ENCODE results near the gene KRTAP10-6.
"Not testable (repeated sequence)": the region's sequence is repeated elsewhere in the genome, so short reads cannot be mapped to it uniquely, and the experiment has no call there.

Gene KRTAP10-6

DNA sequence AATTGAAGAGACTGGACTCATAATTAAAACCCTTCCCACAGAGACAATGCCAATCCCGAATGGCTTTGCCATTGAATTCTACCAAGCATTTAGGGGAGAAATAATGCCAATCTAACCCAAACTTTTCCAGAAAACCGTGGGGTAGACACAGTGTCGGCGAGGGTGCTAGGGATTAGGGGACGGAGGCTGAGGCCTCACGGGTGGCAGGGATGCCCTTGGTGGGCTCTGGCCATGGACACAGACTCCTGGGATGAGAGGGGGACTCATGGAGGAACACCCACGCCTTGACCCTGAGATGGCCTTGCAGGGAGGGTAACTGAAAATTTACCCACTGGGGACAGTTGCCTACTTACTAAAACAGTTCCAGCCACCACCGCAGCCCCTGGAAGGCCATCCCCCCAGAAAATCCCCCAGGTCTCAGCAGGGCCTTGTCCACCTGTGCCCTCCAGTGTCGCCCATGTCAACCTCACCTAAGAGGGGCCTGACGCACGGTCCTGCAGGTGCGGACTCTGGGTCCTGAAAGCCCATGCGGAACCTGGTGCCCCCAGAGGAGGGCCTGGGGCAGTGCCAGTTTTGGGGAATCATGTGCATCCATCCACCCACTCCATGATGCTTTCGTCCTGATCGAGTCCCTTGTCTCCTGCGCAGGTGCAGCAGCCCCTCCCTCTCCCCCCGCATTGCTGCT is 13.8 kb downstream of the KRTAP10-6 start:
- no peaks in the 10 kb centered on the region for H3K27me3 ChIP-seq (ENCODE audit: insufficient read depth, poor library complexity, severe bottlenecking)
- no peak for TF ChIP-seq POLR2AphosphoS5 (IDR thresholded peaks at IDR 0.05; ENCODE audit: low read depth)
- TF ChIP-seq, protein P1, sequence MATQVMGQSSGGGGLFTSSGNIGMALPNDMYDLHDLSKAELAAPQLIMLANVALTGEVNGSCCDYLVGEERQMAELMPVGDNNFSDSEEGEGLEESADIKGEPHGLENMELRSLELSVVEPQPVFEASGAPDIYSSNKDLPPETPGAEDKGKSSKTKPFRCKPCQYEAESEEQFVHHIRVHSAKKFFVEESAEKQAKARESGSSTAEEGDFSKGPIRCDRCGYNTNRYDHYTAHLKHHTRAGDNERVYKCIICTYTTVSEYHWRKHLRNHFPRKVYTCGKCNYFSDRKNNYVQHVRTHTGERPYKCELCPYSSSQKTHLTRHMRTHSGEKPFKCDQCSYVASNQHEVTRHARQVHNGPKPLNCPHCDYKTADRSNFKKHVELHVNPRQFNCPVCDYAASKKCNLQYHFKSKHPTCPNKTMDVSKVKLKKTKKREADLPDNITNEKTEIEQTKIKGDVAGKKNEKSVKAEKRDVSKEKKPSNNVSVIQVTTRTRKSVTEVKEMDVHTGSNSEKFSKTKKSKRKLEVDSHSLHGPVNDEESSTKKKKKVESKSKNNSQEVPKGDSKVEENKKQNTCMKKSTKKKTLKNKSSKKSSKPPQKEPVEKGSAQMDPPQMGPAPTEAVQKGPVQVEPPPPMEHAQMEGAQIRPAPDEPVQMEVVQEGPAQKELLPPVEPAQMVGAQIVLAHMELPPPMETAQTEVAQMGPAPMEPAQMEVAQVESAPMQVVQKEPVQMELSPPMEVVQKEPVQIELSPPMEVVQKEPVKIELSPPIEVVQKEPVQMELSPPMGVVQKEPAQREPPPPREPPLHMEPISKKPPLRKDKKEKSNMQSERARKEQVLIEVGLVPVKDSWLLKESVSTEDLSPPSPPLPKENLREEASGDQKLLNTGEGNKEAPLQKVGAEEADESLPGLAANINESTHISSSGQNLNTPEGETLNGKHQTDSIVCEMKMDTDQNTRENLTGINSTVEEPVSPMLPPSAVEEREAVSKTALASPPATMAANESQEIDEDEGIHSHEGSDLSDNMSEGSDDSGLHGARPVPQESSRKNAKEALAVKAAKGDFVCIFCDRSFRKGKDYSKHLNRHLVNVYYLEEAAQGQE (IDR thresholded peaks at IDR 0.05; ENCODE audit: insufficient replicate concordance, low read depth) = no peak
- no peak for TF ChIP-seq GABPA (IDR thresholded peaks at IDR 0.05; ENCODE audit: low read depth)
- TF ChIP-seq, protein P2, sequence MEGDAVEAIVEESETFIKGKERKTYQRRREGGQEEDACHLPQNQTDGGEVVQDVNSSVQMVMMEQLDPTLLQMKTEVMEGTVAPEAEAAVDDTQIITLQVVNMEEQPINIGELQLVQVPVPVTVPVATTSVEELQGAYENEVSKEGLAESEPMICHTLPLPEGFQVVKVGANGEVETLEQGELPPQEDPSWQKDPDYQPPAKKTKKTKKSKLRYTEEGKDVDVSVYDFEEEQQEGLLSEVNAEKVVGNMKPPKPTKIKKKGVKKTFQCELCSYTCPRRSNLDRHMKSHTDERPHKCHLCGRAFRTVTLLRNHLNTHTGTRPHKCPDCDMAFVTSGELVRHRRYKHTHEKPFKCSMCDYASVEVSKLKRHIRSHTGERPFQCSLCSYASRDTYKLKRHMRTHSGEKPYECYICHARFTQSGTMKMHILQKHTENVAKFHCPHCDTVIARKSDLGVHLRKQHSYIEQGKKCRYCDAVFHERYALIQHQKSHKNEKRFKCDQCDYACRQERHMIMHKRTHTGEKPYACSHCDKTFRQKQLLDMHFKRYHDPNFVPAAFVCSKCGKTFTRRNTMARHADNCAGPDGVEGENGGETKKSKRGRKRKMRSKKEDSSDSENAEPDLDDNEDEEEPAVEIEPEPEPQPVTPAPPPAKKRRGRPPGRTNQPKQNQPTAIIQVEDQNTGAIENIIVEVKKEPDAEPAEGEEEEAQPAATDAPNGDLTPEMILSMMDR (IDR thresholded peaks at IDR 0.05; ENCODE audit: insufficient read depth, low read length) = no peak
- no peak for TF ChIP-seq SPI1 (IDR thresholded peaks at IDR 0.05; ENCODE audit: borderline replicate concordance, low read depth)

DNA sequence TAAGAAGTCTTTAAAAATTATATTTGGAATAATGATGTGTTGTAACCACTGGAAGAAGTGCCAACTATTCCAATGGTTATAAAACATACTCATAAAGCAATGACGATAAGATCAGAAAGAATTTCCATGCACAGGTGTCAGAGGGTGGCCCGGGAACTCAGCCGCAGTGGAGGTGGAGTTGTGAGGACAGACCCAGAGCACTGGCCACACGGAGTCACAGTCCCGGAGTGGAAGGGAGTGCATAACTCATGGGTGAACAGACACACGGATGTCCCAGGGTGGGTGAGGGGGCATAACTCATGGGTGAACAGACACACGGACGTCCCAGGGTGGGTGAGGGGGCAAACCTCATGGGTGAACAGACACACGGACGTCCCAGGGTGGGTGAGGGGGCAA is 16.3 kb downstream of the KRTAP10-6 start:
- no peak overlapping the region for H3K4me3 ChIP-seq (replicated peaks; ENCODE audit: insufficient read depth, low read length)
- TF ChIP-seq SPI1 (IDR thresholded peaks at IDR 0.05; ENCODE audit: borderline replicate concordance, low read depth) = no peak

More for the DNA sequence above, 13.8 kb downstream of the KRTAP10-6 start:
- Histone ChIP-seq H3K27ac (replicated peaks) (no peak overlapping the region), H3K4me3 (replicated peaks; ENCODE audit: insufficient read depth, low read length) (no peak overlapping the region)
- no peak for DNase-seq (ENCODE audit: low read depth in 1 of 2, low spot score in 1 of 2)

DNA sequence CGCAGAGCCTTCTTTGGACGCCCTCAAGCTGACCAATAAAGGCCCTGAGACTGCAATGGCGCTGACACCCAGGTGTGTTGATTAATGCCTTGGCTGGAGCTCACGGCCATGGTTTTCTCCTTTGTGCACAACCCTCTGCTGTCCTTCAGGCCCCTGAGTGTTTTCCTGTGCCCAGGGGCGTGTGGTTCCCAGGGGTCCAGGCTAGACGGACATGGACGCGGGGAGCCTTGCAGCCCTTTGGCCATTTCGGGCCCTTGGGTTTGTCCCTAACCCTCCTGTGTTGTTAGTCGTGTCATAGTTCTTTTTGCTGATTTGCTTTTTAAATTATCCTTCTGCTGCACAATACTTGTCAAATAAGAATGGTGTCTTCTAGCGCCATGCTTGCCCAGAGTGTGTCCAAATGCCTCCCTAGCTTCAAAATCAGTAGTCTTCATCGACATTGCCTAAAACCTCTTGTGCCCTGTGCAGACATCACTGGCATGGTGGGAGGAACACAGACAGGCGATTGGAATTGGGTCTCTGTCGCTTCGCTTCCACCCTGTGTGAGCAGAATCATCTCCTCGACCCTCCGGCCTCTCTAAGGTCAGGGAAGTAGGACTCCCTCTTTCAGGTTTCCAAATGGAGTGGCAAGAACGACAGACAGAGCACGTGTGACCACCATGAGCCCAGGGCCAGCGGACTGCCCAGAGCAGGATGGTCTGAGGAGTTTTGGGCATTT is 16.8 kb downstream of the KRTAP10-6 start:
- Histone ChIP-seq H3K27ac (replicated peaks) (no peak overlapping the region), H3K27me3 (ENCODE audit: insufficient read depth, poor library complexity, severe bottlenecking) (no peaks in the 10 kb centered on the region), H3K4me3 (replicated peaks; ENCODE audit: insufficient read depth, low read length) (no peak overlapping the region)
- TF ChIP-seq GABPA (IDR thresholded peaks at IDR 0.05; ENCODE audit: low read depth) (no peak), SPI1 (IDR thresholded peaks at IDR 0.05; ENCODE audit: borderline replicate concordance, low read depth) (no peak), POLR2AphosphoS5 (IDR thresholded peaks at IDR 0.05; ENCODE audit: low read depth) (no peak)
- DNase-seq (ENCODE audit: low read depth in 1 of 2, low spot score in 1 of 2) = no peak

More for the DNA sequence above, 16.3 kb downstream of the KRTAP10-6 start:
- no peak for DNase-seq (ENCODE audit: low read depth in 1 of 2, low spot score in 1 of 2)
- H3K27me3 ChIP-seq (ENCODE audit: insufficient read depth, poor library complexity, severe bottlenecking) = no peaks in the 10 kb centered on the region
- no peak overlapping the region for H3K27ac ChIP-seq (replicated peaks)

DNA sequence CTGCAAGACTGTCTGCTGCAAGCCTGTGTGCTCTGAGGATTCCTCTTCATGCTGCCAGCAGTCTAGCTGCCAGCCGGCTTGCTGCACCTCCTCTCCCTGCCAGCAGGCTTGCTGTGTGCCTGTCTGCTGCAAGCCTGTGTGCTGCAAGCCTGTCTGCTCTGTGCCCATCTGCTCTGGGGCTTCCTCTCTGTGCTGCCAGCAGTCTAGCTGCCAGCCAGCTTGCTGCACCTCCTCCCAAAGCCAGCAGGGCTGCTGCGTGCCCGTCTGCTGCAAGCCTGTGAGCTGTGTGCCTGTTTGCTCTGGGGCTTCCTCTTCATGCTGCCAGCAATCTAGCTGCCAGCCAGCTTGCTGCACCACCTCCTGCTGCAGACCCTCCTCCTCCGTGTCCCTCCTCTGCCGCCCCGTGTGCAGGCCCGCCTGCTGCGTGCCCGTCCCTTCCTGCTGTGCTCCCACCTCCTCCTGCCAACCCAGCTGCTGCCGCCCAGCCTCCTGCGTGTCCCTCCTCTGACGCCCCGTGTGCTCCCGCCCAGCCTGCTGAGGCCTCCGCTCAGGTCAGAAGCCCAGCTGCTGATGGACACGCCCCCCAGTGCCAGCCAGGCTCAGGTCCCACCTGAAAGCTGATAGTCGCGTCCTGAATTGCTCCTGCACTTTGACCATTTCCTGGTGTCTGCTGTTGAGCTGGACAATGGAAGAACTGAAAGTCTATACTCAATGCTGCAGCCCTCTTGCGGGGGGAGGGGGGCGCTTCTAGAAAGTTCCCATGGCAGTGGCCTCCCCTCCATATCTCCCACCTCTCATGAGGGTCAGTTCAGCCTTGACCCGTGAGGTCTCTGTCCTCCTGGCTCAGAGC is 17.6 kb downstream of the KRTAP10-6 start:
- TF ChIP-seq, protein P1 (IDR thresholded peaks at IDR 0.05; ENCODE audit: insufficient replicate concordance, low read depth) = no peak
- TF ChIP-seq POLR2AphosphoS5 (IDR thresholded peaks at IDR 0.05; ENCODE audit: low read depth) (no peak), SPI1 (IDR thresholded peaks at IDR 0.05; ENCODE audit: borderline replicate concordance, low read depth) (no peak), GABPA (IDR thresholded peaks at IDR 0.05; ENCODE audit: low read depth) (no peak)
- TF ChIP-seq, protein P2 (IDR thresholded peaks at IDR 0.05; ENCODE audit: insufficient read depth, low read length) = no peak
- Histone ChIP-seq H3K27me3 (ENCODE audit: insufficient read depth, poor library complexity, severe bottlenecking) (no peaks in the 10 kb centered on the region), H3K27ac (replicated peaks) (no peak overlapping the region), H3K4me3 (replicated peaks; ENCODE audit: insufficient read depth, low read length) (no peak overlapping the region)
- no peak for DNase-seq (ENCODE audit: low read depth in 1 of 2, low spot score in 1 of 2)

DNA sequence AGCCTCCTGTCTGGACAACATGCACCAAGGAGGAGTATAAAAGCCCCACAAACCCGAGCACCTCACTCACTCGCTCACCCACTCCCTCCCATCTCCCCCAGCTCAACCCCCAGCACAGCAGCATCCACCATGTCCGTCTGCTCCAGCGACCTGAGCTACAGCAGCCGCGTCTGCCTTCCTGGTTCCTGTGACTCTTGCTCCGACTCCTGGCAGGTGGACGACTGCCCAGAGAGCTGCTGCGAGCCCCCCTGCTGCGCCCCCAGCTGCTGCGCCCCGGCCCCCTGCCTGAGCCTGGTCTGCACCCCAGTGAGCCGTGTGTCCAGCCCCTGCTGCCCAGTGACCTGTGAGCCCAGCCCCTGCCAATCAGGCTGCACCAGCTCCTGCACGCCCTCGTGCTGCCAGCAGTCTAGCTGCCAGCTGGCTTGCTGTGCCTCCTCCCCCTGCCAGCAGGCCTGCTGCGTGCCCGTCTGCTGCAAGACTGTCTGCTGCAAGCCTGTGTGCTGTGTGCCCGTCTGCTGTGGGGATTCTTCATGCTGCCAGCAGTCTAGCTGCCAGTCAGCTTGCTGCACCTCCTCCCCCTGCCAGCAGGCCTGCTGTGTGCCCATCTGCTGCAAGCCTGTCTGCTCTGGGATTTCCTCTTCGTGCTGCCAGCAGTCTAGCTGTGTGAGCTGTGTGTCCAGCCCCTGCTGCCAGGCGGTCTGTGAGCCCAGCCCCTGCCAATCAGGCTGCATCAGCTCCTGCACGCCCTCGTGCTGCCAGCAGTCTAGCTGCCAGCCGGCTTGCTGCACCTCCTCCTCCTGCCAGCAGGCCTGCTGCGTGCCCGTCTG is 18.5 kb downstream of the KRTAP10-6 start, which contains the start of gene KRTAP10-4:
Gene KRTAP10-4 (plus strand): TSS at position 100 of the 827 bp plus-strand sequence. CDS start 30 bp downstream, at position 130.
- H3K4me3 ChIP-seq (replicated peaks; ENCODE audit: insufficient read depth, low read length); H3K27ac ChIP-seq (replicated peaks); H3K27me3 ChIP-seq (ENCODE audit: insufficient read depth, poor library complexity, severe bottlenecking); DNase-seq (ENCODE audit: low read depth in 1 of 2, low spot score in 1 of 2): not testable (repeated sequence)

Data from HL-60 (cell line).